NCI-H2029 treated with DMSO at 0.1 percent for 48 hours (cell line): ENCODE results near the gene SBK1.
"Not testable (repeated sequence)": the region's sequence is repeated elsewhere in the genome, so short reads cannot be mapped to it uniquely, and the experiment has no call there.

ENCODE experiments used
- DNase-seq: peaks from one replicate; lab custom pipeline; 2025; lab: John Stamatoyannopoulos, UW

Gene SBK1

DNA sequence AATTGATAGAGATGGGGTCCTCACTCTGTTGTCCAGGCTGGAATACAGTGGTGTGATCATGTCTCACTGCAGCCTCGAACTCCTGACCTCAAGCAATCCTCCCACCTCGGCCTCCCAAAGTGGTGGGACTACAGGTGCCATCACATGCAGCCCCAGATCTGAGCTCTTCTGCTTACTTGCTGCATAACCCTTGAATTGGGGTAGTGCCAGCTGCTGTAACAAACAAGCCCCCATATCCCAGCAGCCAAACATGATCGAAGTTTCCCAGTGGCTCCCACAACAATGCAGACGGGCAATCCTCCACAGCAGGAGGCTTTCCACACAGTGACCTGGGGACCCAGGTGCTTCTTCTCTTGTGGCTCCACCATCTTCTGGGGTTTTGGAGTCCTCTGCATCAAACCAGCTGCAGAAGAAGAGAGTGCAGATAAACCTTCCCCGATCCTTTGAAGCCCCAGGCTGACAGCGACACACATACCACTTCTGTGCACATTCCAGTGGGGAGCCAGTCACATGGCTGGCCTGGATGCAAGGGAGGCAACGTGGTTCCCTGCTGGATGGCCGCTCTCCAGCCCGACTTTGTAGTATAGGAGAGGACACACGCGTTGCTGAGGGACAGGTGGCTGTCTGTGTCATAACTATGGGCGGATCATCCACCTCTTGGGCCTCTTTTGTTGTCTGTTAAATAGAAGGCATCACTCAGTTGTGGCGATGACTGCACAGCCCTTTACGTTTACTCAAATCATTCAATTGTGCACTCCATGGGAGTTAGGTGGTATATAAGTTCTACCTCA lies 16.7 kb downstream of the SBK1 start:
- no peak for DNase-seq

DNA sequence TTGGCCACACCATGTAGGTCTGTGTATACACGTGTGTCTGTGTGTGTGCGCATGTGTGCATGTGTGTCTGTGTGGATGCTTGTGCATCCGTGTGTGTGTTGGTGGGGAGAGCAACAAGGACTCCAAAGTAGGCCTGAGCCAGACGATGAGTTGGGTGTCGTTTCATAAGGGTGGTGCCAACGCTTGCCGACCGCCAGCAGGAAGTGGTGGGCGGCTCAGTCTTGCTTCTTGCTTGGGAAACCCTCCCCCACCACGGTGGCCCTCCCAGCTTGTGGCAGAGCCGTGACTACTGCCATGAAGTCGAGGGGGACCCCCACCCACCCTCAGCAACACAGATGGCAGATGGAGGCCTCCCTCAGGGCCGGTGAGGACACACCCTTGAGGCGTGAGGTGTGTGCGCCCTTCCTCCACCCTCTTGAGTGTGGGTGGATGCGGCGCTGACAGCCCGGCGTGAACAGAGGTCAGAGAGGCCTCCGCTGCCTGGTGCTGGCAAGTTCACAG lies 17.5 kb downstream of the SBK1 start:
- no peak for DNase-seq

DNA sequence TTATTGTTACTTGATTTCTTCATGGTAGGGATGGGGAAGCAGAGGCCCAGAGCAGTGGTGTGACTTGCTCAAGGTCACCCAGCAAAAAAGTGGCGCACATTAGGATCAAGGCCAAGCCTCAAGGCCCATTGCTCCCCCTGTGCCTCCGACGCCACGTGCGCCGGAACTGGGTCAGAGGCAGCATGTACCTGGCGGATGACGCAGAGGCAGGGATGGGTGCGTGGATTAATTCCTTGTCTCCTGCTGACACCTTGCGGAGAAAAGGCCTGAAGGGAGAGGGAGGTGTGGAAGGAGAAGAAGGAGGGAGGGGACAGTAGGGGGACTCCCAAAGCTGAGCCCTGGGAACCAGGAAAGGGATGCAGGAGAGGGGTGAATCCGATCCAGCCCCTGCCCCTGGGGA lies 18.5 kb downstream of the SBK1 start:
- DNase-seq, result no peak

DNA sequence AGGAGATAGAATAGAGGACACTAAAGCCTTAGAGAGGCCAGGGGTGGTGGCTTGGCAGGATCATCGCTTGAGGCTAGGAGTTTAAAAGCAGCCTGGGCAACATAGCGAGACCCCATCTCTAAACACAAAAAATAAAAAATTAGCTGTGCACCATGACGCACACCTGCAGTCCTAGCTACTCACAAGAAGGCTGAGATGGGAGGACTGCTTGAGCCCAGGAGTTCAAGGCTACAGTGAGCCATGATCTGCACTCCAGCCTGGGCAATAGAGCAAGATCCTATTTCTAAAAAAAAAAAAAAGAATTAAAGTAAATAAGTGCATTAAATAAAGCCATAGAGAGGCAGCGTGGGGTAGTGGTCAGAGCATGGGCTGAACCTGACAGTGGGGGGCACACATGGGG lies 19.1 kb downstream of the SBK1 start:
- no peak for DNase-seq

DNA sequence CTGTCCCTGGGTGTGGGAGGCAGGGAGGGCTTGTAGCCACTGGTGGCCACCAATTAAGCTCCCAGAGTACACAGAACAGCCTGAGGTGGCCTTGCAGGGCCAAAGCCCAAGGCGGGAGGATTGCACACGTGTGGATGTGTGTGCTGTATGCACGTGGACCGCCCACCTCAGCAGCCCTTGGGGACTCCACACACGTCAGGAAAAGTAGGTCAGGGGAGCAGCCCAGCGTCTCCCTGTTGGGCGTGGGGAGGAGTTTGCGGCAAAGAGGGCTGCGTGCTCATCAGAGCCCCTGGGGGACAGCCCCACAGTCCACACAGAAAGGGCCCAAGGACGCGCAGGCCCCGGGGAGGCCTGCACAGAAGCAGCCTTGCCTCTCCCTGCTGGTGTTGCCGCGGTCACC lies 19.6 kb downstream of the SBK1 start:
- no peak for DNase-seq

DNA sequence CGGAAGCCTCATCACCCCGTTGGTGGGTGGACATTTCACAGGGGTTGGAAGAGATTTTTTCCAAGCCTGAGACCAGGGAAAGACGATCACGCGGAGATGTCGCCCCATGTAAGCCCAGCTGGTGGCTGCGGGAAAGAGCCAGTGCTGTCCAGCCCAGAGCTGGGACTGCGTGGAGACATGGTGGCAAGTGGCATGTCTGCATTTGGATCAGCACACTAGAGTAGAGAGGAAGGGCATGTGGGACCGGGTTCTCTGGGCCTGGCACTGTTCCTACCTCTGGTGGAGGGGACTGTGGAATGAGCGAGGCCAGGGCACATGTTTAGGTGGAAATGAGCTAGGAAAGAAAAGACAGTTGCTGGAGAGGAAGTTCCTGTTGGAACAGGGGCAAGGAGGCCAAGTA lies 20.0 kb downstream of the SBK1 start:
- DNase-seq, result no peak

DNA sequence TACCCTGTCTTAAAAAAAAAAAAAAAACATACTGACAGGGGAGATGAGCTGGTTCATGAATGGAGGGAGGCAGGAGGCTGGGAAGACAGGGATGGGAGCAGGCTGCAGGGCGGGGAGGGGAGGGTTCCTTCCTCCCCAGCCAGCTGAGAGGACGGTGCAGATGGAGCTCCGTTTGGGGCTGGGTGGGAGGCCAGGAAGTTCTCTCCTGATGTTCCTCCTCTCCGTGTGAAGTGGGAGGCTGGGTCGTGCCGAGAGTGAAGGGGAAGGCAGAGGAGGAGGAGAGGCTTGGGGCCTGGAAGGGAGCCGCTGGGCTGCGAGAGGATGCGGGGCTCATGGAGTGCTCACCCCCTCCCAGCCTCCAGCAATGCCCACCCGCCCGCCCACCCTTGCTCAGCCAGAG lies 21.3 kb downstream of the SBK1 start:
- no peak for DNase-seq

DNA sequence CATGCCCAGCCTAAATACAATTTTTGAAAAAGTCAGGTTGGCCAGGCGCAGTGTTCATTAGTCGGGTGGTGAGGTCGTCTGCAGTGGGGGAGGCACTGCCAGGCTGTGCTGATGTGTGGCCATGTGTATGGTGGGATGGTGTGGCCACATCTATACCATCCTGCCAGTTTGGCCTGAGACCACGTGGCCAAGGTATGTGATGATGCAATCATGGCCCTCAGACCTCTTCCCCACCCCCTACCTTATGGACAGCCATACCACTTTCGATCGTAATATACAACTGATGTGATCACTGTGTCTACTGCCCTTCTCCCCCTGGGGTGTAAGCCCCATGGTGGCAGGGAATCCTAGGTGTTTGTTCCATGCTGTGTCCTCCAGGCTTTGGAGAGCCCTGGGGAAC lies 23.7 kb downstream of the SBK1 start:
- DNase-seq, result no peak

DNA sequence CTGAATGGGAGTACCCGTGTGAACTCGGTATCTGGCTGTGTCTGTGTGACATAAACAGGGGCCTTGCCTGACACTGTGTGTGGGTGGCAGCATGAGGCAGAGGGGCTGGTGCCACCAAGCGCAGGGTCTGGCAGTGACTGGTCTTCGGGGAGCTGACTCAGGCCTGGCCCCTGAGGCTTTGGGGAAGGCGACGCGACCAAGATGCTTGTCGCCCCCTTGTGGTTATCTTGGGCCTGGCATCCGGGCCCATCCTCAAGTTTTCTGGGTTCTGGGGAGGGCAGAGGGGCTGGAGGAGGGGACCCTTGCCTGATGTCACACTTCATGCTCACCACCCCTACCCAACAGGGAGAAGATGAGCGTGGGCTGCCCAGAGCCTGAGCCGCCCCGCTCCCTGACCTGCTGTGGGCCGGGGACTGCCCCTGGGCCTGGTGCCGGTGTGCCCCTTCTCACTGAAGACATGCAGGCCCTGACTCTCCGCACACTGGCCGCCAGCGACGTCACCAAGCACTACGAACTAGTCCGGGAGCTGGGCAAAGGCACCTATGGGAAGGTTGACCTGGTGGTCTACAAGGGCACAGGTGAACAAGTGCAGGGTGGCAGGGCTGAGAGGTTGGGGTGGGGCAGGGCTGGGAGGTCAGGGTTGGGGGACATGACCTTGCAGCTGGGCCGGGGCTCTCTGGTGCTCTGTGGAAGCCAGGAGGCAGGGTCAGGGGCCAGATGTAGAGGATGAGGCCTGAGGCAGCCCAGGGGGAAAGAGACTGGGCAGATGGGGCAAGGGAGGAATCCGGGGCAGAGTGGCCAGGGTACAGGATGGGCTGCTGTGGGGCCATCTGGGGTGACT lies 24.9 kb downstream of the SBK1 start:
- no peak for DNase-seq

DNA sequence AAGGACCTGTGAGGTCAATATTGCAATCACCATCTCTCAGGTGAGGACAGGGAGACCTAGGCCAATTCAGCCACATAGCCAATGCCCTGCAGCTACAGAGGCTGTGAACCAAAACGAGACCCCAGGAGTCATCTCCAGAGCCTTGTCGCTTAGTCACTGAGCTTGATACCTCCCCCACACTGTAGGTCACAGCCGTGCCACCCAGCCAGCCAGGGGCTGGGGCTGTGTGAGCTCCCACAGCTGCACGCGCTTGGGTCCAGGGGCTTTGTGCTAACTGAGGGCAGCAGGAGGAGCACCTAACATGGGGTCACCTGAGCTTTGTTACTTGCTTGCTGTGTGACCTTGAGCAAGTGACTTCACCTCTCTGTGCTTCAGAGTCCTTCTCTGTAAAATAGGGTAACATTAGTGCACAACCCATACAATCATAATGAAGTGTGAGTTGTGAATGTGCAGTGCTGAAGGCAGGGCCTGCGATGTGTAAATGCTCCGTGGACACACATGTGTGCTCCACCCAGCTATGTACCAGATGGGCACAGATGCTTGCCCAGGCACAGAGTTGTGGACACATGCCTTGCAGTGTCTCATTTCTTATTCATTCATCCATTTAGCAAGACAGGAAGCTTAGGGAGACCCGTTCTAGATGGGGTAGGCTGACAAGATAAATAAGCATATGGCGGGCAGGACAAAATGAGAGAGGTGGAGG lies 25.9 kb downstream of the SBK1 start:
- DNase-seq, result no peak

DNA sequence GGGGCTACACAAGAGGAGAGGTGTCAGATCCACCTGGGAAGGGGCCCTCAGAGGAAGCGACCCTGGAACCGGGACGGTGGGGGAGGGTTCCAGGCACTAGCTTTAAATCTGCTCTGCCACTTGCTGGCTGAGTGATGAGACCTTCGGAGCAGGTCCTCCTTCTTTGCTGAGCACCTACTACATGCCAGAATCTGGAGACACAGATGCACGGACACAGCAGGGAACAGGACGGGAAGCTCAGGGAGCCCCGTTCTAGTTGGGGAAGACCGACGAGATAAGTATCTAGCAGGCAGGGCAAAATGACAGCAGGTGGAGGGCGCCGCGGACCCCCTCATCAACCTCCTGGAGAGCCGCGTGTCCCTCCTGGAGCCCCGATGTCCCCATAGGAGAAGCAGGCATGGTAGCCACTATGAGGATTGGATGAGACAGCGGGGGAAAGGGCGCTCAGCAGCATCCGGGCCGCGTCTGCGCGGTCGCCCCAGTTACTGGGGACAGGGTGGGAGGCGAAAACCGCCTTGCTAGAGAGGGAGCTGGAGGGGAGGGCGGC lies 27.2 kb downstream of the SBK1 start:
- no peak for DNase-seq

DNA sequence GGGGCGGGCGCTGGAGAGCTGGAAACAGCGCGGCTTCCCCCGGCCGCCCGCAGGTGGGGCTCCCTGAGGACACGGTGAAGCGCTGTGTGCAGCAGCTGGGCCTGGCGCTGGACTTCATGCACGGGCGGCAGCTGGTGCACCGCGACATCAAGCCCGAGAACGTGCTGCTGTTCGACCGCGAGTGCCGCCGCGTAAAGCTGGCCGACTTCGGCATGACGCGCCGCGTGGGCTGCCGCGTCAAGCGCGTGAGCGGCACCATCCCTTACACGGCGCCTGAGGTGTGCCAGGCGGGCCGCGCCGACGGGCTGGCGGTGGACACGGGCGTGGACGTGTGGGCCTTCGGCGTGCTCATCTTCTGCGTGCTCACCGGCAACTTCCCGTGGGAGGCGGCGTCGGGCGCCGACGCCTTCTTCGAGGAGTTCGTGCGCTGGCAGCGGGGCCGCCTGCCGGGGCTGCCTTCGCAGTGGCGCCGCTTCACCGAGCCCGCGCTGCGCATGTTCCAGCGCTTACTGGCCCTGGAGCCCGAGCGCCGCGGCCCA lies 27.8 kb downstream of the SBK1 start:
- DNase-seq, result no peak

DNA sequence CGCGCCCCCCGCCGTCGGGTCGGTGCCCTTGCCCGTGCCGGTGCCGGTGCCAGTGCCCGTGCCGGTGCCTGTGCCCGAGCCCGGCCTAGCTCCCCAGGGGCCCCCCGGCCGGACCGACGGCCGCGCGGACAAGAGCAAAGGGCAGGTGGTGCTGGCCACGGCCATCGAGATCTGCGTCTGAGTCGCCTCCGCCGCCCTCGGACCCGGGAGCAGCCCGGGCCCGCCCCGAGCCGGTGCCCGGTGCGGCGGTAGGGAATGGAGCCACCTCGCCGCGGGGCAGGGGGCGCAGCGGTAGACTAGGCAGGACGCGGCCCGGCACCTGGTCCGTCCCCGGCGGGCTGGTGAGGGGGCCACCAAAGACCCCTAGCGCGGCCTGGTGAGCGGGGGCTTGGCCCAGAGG lies 28.4 kb downstream of the SBK1 start:
- no peak for DNase-seq

DNA sequence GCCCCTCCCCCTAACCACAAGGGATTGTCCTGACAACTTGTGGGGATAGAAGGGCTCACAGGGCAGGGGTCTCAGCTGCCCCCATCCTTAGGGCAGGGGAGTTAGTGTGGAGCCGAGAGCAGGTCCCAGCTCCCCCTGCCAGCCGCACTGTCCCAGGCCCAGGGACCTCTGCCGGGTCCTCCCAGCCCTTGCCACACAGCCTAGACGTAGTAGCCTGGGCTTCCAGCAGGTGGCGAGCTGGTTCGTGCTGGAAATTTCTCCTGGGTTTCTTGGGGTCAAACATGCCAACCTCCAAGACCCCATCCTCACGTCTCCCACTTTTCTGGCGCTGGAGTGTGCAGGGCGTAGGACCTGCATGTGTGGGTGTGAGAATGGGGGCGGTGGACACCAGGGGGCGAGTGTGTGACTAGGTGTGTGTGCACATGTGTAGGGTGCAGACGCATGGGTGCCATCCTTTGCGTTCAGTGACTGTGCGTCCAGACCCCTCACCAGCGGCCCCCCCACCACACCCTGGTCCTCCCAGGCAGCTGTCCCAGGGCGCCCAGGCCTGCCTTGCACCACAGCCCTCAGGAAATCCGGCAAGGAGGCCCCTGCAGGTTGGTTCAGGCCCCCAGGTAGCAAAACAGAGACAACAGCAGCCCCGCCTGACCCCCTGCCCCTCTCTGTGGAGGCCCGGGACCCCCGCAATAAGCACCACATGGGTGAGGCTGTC lies 29.5 kb downstream of the SBK1 start:
- no peak for DNase-seq

DNA sequence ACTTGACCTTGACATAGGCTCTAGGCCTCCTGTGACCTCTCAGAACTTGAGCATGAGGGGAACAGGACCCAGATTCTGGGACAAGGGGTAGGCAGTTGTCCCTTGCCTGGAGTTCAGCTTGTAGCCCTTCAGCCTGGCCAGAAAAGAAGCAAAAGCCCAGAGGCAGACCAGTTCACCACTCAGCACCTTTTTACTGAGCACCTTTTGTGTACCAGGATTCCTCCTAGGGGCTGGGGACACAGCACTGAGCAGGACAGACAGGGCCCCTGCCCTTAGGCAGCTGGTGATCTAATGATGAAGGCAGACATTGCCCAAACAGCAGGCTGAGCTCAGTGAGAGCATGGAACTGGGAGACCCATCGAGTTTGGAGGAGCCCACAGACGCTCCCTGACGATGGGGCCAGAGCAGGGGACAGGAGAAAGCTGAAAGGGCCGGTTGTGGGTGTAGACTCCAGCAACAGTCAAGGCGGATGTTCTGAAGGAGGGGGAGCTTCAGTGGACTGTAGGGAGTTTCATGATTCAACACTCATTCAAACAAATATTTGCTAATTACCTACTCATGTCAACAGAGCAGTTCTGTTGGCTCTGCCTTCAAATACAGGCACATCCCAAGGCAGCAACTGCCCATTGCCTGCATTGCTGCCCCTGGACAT lies 32.0 kb downstream of the SBK1 start:
- peak; percentile 44 for DNase-seq

DNA sequence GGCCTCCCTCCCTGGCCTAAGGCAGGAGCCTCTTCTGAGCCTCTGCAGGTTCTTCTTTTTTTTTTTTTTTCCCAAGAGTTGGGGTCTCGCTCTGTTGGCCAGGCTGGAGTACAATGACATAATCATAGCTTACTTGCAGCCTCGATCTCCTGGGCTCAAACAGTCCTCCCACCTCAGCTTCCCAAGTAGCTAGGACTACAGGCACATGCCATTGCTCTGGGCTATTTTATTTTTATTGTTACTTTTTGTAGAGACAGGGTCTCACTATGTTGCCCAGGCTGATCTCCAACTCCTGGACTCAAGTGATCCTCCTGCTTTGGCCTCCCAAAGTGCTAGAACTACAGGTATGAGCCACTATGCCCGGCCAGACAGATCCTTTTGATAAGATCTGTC lies 32.6 kb downstream of the SBK1 start:
- DNase-seq, result no peak

DNA sequence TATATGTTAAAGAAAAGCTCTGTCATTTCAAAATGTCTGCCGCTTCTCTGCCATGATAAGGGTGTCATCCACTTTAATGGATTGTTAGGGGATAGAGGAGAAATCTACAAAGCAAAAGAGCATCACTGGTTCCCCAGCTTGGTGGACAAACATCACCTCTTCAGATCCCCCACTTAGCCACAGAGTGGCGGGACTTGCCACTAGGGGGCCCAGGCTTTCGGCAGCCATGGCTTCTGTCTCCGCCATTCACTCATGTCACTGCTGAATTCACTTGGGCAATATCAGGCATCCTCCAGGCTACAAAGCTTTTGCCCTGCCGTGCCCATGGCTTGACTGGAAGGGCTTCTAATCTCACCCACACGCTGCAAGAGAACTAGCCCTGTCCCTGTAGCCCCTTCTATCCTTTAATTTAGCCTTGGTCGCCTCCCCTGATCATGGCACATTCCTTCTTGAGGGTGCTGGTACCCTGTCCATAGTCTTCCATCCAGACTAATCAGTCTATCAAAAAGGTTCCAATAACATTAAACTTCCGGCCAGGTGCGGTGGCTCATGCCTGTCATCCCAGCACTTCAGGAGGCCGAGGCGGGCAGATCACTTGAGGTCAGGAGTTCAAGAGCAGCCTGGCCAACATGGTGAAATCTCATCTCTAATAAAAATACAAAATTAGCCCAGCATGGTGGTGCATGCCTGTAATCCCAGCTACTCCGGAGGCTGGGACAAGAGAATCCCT lies 34.7 kb downstream of the SBK1 start:
- no peak for DNase-seq

DNA sequence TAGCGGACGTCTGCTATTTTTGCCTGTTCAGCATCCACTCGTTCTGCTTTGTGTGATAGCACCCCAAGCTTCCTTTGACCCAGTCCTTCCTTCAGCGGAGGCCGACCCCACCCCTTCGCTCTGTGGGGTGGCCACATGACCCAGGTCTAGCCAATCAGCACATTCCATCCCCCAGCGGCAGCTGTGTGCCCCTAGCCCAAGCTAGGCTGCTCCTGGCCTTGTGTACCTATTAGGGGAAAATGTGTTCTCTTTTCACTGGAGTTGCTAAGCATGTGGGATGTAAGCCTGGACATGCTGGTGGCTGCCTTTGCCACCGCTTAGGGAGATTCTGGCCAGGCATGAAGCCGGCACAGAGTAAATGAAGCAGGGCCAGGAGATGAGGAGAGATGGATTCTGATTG lies 37.9 kb downstream of the SBK1 start:
- DNase-seq, result not testable (repeated sequence)

DNA sequence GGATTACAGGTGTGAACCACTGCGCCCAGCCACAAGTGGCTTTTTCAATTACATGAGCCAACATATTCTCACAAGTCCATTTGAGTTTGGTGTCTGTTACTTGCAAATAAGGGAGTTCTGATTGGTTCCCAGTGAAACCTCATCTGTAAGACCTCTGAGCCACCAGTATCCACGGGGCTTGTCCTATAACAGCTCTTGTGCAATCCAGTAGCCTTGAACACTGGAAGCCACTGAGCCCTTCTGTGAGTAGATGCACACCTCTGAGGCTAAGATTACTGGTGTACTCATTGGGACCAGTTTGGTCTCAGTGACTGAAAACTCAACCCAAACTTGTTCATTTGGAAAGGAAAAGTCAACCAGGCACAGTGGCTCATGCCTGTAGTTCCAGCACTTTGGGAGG lies 38.7 kb downstream of the SBK1 start:
- DNase-seq, result not testable (repeated sequence)

DNA sequence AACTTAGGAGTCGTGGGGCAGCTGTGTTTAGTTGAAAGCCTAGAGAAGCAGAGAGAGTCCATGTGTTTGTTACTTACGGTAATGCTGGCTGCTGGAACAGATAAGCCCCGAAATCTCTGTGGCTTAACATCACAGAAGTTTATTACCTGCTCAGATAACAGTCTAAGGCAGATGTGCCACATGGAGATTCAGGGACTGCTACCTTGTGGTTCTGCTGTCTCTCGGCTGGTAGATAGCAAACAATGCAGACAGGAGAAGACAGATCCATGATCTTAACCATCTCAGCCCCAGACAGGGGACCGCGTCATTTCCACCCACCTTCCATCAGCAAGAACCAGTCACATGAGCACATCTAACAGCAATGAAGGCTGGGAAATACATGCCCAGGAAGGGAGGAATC lies 40.3 kb downstream of the SBK1 start:
- not testable (repeated sequence) for DNase-seq
